Ammon's horn (tissue), 1 donor: ENCODE results near the gene SFTPB.

Experiments used
- DNase-seq: peaks from one replicate; pipeline ENCODE4 v3.0.0-alpha.2; 2016; ENCODE audit warnings: low spot score

Gene SFTPB

GRCh38 chr2:85611705-85612587 is 56.1 kb downstream of the SFTPB start, which contains the start of gene C2orf68:
Gene C2orf68 (minus strand): TSS chr2:85612066. CDS start chr2:85611984, 82 bp downstream.
- DNase-seq: peak; percentile 88

- DNase-seq: no peak
Observed at GRCh38 chr2:85611217-85611704, 56.7 kb downstream of the SFTPB start.
